GM19099 (cell line): ENCODE data around the gene SLC30A7.

Experiments
- POLR2A ChIP-seq: IDR thresholded peaks from 3 replicates; pipeline ENCODE4 v1.6.1; 2011; ENCODE audit warnings: low read depth; ENCODE audit not compliant: insufficient read length; ENCODE audit errors: extremely low read depth

The SLC30A7 gene

DNA sequence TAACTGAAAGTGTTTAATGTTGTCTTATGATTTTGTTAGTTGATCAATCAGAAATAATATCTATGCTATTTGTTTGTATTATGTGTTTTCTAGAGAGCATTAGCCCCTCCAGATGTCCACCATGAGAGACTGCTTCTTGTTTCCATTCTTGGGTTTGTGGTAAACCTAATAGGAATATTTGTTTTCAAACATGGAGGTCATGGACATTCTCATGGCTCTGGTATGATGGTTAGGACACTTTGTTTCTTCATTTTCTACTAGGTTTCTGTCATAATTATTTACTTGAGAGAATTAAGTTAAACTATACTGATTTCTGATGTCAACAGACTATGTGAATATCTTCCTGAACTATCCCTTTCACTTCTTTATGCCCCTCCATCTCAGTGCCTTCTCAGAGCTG is 16.1 kb downstream of the SLC30A7 start:
- TF ChIP-seq POLR2A = no peak

DNA sequence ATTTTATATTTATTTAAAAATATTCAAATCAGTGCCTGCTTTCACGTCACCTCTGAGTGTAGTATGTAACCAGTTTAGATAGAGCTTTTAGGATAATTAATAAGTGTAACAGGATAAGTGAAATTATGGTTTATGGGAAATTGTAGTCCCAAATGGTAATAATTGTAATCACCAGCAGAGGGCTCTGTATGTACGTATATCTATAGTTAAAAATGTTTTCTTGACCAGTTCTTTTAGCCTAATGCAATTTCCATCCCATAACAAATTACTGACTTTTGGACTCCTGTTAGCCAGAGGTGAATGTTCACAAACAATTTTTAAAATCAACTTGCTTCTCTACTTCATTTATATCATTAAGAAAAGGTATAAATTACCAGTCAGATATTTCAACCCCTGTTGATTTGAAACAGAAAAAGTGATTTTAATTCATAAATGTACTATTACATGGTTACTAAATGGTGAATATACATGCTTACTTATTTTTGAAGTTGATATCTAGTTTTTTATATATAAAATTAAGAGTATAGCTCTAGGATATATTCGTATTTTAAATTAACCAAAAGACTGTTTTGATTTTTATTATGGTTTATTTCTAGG is 25.3 kb downstream of the SLC30A7 start:
- no peak for TF ChIP-seq POLR2A

DNA sequence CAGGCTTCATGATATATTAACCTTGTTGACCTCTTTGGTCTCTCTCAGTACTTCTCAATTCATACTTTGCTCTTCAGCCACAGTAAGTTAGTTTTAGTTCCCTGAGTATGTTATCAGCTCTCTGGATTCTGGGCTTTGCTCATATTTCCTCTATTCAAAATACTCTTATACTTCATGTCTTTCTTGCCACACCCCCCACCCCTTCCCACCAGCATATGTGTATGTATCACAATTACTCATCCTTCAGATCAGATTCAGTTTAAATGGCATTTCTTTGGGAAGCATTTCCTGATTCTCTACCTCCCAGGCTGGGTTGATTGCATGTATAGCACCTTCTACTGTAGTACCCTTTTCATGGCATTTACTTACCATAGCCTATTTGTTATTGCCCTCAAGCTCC is 28.3 kb downstream of the SLC30A7 start:
- no peak for TF ChIP-seq POLR2A

DNA sequence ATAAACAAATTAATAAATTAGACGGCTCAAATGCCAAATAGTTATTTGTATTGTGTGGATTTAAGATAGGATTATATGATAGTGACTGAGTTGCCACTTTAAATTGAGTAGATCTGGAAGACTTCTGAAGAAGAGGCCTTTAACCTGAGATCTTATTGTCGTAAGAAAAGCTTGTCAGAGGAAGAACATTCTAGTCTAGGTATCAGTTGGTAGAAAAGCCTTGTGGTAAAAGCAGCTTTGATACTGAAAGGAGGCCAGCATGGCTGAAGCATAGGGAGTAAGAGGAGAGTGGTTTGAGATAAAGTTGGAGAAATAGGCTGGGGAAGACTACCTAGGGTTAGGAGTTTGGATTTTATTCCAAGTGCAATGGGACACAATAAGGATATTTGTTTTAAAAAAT is 29.1 kb downstream of the SLC30A7 start:
- TF ChIP-seq POLR2A = no peak

DNA sequence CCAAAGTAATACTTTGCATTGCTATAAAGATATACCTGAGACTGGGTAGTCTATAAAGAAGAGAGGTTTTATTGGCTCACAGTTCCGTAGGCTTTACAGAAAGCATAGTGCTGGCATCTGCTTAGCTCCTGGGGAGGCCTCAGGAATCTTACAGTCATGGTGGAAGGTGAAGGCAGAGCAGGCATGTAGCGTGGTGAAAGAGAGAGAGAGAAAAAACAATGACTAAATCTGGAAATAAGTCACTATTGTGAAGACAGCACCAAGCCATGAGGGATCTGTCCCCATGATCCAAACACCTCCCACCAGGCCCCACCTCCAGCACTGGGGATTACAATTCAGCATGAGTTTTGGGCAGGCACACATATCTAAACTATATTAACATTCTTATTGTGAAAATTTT is 30.4 kb downstream of the SLC30A7 start:
- TF ChIP-seq POLR2A = no peak

DNA sequence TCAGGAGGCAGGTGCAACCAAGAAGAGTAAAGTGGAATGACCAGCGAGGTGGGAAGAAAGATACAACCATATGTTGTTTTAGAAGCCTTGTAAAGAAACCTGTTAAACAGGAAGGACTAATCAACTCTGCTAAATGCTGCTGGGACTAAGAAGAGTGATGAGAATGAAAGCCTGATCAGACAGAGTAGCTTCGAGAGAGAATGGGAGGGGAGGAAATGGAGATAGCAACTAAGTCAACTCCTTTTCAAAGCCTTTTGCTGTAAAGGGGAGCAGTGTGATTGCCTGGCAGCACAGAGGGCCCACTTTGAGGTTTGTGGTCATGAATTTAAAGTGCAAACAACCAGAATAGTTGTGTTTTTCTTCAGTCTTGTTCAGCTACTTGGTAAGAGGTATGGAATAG is 31.4 kb downstream of the SLC30A7 start:
- TF ChIP-seq POLR2A = no peak

DNA sequence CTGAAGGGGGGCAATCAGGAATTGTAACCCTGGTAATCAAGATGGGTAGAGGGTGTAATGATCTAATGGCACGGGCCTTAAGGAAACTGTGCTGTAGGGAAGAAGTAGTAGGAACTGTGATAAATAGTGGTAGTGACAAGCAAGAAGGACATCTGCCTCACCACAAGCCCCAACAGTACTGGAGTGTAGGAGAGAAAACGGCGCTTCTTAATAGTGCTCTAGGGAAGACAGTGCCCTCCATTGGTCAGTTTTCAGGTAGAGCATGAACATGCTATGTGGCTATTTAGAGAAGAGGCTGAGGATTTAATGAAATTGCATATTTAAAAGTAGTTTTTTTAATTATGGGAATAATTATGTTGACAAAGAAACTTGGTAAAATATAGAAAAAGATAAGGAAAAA is 32.2 kb downstream of the SLC30A7 start:
- no peak for TF ChIP-seq POLR2A

DNA sequence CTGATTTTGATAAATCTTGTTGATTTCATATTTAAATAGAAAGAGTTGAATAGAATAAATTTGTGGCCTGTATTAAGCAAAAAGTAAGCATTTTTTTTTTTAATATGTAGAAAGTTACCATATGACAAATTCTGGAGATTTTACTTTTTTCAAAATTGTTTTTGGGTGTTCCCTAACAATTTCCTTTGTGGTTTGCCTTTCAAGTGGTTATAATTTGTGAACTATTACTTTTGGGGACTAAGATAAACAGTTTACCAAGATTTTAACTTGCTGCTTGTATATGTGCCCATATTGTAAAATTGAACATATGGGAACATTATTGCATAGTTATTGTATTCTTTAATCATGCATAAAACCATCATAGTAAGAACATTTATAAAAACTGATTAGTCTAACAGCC is 34.6 kb downstream of the SLC30A7 start:
- no peak for TF ChIP-seq POLR2A

DNA sequence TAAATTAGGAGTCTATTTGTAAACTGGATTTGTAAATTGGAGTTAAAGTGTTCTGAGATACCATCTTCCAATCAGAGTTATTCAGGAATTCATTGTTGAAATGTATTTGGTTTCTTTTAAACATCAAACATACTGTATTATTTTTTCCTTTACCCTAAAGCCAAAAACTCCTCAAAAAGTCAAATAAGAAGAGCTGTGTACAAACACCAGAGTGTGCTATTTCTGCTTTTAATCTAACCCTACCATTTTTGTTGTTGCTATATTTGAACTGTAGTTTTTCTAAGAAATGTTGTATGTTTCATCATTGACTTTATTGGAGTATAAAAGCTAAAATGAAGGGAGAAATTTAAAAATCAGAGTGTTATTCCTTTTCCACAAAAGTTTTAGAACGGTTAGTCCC is 35.8 kb downstream of the SLC30A7 start:
- TF ChIP-seq POLR2A = no peak

DNA sequence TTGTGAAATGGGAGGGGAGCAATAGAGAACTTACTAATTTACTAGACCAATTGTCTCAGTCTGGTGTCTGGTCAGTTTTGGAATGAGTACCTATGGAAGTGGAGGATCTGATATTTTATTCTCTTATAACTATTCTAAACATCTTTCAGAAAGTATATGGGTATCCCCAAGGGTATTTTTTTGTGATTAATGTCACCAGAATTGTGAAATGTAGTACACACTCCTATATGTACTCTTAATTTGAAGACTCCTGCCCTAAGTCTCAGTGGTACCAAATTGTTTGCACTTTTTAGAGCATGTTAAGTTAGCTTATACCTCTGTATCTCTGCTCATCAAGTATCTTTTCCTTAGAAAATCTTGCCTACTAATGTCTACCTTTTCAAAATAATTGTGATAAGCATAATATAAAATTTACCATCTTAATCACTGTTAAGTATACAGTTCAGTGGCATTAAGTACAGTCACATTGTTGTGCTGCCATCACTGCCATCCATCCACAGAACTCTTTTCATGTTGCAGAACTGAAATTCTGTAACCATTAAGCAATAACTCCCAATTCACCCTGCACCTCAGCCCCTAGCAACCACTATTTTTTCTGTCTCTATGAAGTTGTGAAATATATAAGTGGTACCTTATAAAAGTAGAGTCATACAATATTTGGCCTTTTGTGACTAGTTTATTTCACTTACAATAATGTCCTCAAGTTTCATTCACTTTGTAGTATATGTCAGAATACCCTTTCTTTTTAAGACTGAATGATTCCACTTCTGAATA is 40.5 kb downstream of the SLC30A7 start:
- TF ChIP-seq POLR2A = no peak

DNA sequence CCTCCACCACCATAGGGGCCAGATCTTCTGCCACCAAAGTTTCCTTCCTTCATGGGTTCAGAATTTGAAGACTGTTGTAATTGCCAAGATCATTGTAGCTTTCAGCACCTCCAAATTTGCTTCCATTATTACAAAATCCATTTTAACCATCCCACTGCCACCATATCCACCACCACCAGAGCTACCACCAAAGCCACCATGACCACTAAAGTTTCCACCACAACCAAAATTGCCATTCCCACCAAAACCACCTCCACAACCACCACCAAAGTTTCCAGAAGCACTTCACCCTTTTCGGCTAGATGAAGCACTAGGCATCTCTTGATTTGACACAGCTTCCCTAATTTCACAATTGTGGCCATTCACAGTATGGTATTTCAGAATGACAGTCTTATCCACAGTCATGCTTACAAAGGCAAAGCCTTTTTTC is 45.2 kb downstream of the SLC30A7 start:
- no peak for TF ChIP-seq POLR2A

DNA sequence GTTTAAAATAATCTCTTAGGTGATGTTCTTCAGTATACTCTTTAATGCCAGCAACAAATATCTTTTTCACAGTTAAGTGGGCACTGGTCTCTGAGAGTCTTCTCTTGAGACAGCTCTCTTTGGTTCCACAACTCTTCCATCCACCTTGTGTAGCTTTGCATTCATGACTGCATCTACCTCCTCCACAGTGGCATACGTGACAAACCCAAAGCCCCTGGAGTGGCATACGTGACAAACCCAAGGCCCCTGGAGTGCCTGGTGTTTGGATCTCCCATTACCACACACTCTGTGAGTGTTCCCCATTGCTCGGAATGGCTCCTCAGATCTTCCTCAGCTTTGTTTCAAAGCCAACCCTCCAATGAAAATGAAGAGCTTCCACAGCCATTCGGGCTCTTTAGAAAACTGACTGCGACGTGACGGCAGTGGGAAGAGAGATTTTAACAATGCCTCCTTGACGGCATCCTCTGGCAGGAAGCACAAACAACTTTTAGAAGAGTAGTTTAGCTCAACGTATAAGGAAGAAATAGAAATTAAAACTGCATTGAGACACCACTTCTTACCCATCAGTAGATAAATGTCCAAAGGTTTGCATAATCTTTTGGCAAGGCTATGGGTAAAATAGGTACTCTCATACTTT is 45.8 kb downstream of the SLC30A7 start:
- no peak for TF ChIP-seq POLR2A

DNA sequence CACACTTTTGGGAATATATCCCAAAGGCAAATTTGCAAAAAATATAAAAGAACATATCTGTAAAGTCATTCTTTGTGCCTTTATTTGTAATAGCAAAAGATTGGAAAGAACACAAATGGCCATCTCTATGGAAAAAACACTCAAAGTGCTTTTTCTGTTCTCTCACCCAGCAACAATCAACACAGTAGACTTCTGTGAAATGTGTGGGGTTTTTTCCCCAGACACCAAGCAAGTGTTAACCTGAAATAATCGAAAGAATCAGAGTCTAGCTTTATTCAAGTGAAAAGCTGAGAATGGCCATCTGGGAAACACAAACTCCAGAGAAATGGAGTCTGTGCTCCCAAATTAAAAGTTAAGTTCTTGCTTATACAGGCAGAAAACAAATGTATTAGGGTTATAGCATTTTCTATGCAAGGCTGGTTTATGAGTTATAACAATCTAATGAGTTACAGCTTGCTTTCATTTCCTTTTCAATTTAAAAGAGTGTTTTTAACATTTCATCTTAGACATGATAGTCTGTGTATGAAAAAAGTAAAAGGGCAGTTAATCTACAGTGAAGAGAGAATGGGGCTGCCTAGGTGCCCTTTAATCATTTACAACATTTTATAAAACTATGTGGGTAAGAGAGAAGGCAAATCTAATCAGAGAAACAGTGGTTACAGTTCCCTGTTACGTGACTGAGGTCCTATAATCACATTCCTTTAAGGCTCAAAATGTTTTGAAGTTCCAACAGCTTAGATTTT is 46.6 kb downstream of the SLC30A7 start:
- no peak for TF ChIP-seq POLR2A

DNA sequence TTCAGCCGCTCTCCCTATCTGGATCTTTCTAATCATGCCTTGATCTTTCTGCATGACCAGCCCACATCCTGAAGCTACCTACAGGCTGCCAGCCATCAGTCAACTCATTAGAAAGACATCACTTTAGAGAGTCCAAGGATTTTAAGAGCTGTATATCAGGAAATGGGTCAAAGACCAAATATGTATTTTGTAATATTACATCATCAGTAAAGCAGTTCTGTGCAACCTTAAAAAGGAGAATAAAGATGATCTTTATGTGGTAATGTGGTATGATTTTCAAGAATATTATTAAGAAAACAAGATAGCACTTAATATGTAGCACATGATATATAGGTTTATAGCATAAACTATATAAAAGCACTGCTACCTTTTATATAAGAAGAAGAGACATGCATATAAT is 47.6 kb downstream of the SLC30A7 start:
- no peak for TF ChIP-seq POLR2A

DNA sequence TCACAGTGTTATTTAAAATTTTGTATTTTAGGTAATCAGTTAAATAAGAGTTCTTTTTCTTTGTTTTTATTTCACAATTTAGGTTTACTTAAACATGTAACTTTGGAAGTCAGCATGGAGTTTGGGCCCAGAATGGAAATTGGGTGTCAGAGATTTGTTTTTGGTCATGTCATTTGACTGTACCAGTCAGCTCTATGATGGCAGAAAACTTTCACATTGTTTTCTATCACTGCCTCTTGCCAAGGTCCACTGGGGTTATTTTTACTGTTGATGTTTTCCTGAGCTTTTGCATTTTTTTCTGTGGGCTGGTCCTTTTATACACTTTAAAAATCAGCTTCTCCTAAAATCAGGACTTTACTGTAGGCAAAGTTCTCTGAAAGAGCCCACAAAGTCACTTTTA is 54.4 kb downstream of the SLC30A7 start:
- no peak for TF ChIP-seq POLR2A

DNA sequence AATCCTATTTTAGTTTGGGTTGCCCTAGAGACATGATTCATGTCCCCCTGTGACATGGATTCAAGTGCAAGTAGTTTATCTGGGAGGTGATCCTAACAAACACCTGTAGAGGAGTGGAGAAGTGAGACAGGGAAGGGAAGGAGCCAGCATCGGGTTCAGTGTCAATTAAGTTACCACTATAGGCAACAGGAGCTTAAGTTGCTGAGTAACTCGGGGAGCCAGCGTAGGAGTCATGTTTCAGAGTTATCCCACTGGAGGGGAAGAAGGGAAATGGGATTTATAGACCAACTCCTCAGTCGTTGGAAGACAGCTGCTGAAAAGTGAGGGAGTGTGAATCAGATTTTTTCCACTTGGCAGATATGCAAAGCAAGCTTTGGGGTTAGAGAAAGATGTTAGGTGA is 54.9 kb downstream of the SLC30A7 start:
- no peak for TF ChIP-seq POLR2A

DNA sequence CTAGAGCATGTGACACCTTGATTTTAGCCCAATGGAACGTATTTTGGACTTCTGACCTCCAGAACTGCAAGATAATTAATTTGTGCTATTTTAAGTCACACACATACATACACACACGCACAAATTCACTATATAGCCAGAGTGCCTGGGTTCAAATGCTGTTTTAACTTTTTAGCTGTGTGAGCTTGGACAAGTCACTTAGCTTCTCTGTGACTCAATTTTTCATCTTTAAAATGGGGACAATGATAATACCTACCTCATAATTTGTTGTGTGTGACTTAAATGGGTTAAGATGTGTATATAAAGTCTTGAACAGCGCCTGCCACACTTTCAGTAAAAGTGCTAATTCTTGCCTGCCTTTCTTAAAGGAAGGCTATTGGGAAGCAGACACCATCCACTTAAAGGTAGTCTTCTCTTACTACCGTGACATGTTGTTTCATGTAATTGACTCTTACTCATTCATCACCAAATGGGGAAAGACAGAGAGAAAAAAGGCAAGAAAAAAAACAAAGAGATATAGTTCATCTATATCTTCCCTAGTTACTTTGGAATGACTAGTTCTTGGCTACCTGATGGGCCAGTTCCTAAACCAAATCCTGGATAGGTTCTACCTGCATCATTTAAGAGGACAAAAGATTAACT is 56.3 kb downstream of the SLC30A7 start:
- no peak for TF ChIP-seq POLR2A
